ENCODE results near the gene NUBP2.

GRCh38 chr16:1745900-1746692 lies 36.7 kb upstream of the NUBP2 start:
- TF ChIP-seq CTCF (conservative IDR thresholded peaks at IDR 0.05) (no peak), ZFX (IDR thresholded peaks at IDR 0.05) (no peak)
